BLaER1 treated with 17β-estradiol and CSF1 and Interleukin-3, amounts not matched to agents 10 nM and 100 nM (cell line): ENCODE measurements around the gene INTS1.

Experiments used
- H3K27ac ChIP-seq, 11 experiments: shearing (Covaris generic); formaldehyde crosslinking; 2 replicates each; pipeline ENCODE4 v1.8.1; 2022
- H3K27me3 ChIP-seq, 11 experiments: shearing (Covaris generic); formaldehyde crosslinking; 2 replicates each; pipeline ENCODE4 v1.8.1; 2022
- H3K36me3 ChIP-seq, 11 experiments: shearing (Covaris generic); formaldehyde crosslinking; 2 replicates each; pipeline ENCODE4 v1.8.1; 2022
- H3K4me1 ChIP-seq, 10 experiments: shearing (Covaris generic); formaldehyde crosslinking; 2 replicates each; pipeline ENCODE4 v1.8.1; 2022
- H3K4me2 ChIP-seq, 11 experiments: shearing (Covaris generic); formaldehyde crosslinking; 2 replicates each; pipeline ENCODE4 v1.8.1; 2022
- H3K4me3 ChIP-seq, 10 experiments: shearing (Covaris generic); formaldehyde crosslinking; 2 replicates each; pipeline ENCODE4 v1.8.1; 2022
- H3K9ac ChIP-seq, 11 experiments: shearing (Covaris generic); formaldehyde crosslinking; 2 replicates each; pipeline ENCODE4 v1.8.1; 2022
- H3K9me3 ChIP-seq, 11 experiments: shearing (Covaris generic); formaldehyde crosslinking; replicated peaks in 1 of 11; 2 replicates each; pipeline ENCODE4 v1.8.1; 2022
- H4K20me1 ChIP-seq, 11 experiments: shearing (Covaris generic); formaldehyde crosslinking; 2 replicates each; pipeline ENCODE4 v1.8.1; 2022
- Cebpa-rat ChIP-seq, 11 experiments: shearing (Covaris generic); IDR thresholded peaks; 2 replicates each; pipeline ENCODE4 v1.8.1; 2022

Gene INTS1

DNA sequence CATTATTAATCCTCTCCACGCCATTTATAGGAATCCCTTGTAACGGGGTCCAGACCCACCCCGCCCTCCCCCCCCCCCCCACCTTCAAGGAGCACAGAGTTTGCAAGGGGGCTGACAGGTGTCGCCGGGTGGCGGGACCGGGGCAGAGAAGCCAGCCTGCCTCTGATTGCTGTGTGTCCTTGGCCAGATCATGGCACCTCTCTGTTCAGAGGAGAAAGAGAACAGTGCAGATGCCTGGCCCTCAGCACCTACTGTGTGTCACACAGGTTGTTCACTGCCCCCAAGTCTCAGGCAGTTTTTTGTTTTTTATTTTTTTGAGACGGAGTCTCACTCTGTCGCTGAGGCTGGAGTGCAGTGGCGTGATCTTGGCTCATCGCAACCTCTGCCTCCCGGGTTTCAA lies 39.5 kb downstream of the INTS1 start:
- Histone ChIP-seq H3K9me3 (no peaks in the 10 kb centered on the region), H3K36me3 (peaks cover 4 to 20% (median 15%) of the 10 kb centered on the region in 11 experiments; a peak in 21 of 22 replicates), H3K4me1 (peaks cover 9 to 35% (median 14%) of the 10 kb centered on the region in 10 experiments), H3K4me2 (no peak overlapping the region), H3K27me3 (no peaks in the 10 kb centered on the region), H3K27ac (no peak overlapping the region), H3K4me3 (no peak overlapping the region), H4K20me1 (peaks cover 0 to 58% (median 22%) of the 10 kb centered on the region in 11 experiments; a peak in 17 of 22 replicates), H3K9ac (no peak overlapping the region)
- TF ChIP-seq Cebpa-rat (IDR thresholded peaks at IDR 0.05): no peak

DNA sequence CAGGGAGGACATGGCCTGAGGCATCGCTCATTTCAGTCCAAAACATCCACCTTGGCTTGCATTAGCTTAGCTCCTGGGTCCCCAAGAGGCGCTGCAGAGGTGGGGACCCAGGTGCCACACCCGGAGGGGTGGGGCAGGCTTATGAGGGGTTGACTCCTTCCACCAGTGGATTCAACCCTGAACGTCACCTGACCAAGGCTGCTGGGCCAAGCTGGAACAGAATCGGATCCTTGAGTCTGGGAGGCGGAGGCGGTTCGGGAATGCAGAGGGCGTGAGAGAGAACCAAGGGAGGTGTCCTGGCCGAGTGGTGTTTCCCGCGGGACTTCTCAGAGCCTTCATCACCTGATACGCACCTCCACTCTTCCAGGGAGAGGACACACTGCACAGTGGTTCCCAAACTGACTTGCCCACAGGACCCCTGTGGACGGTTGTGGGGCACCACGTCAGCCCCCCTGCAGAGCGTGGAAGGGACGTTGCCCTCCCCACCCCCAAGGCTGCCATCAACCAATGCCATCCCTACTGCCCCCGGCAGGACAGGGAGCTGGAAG lies 40.4 kb downstream of the INTS1 start:
- no peaks in the 10 kb centered on the region for H3K9me3 ChIP-seq

DNA sequence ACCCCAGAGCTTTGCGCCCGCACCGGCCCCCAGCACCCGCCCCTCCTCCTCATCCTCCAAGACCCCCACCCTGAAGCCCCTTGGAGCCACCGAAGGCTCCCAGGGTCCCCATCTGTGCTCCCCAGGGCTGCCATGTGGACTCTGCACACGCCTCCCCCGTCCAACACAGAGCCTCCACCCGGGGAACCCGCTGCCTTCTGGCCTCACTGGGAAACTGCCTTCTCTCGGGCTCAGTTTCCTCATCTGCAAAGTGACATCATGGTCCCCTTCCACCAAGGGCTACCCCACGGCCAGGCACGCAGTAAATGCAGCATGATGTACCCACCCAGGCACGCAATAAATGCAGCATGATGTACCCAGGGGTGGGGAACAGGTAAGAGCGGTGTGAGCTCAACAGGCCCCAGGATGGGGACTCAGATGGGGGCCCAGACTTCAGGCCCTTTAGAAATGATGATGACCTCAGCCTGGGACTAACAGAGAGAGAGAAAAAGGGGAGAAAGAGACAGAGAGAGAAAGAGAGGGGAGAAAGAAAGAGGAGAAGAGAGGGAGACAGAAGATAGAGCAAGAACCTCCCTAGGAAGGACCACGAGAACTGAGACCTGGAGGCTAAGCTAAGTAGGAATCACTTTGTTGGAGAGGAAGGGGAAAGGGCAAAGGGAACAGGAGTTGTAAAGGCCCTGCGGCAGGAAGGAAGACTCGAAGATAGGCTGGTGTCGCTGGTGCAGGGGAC lies 42.4 kb downstream of the INTS1 start:
- Histone ChIP-seq H3K4me3 (no peak overlapping the region), H3K9ac (no peak overlapping the region; a peak in 1 of 22 replicates), H3K27ac (no peak overlapping the region), H3K9me3 (no peaks in the 10 kb centered on the region), H4K20me1 (peaks cover 0 to 49% (median 23%) of the 10 kb centered on the region in 11 experiments; a peak in 16 of 22 replicates), H3K4me2 (peak overlapping the region in 2 of 11 experiments; percentile 5 to 95; a peak in 1 of 22 replicates), H3K4me1 (peaks cover 33 to 52% (median 37%) of the 10 kb centered on the region in 10 experiments), H3K27me3 (peaks cover 11 to 23% (median 22%) of the 10 kb centered on the region in 11 experiments), H3K36me3 (no peaks in the 10 kb centered on the region)
- TF ChIP-seq Cebpa-rat (IDR thresholded peaks at IDR 0.05): no peak

More for the DNA sequence above, 40.4 kb downstream of the INTS1 start:
- H4K20me1 ChIP-seq: peaks cover 0 to 51% (median 16%) of the 10 kb centered on the region in 11 experiments; a peak in 16 of 22 replicates
- H3K9ac ChIP-seq: no peak overlapping the region
- peaks cover 0 to 10% (median 7%) of the 10 kb centered on the region in 11 experiments; a peak in 17 of 22 replicates for H3K36me3 ChIP-seq
- H3K27me3 ChIP-seq: peaks cover 0 to 4% (median 3%) of the 10 kb centered on the region in 11 experiments; a peak in 9 of 22 replicates
- H3K27ac ChIP-seq: no peak overlapping the region
- no peak for TF ChIP-seq Cebpa-rat (IDR thresholded peaks at IDR 0.05)
- no peak overlapping the region for H3K4me2 ChIP-seq
- no peak overlapping the region for H3K4me3 ChIP-seq
- H3K4me1 ChIP-seq: peaks cover 14 to 39% (median 18%) of the 10 kb centered on the region in 10 experiments

DNA sequence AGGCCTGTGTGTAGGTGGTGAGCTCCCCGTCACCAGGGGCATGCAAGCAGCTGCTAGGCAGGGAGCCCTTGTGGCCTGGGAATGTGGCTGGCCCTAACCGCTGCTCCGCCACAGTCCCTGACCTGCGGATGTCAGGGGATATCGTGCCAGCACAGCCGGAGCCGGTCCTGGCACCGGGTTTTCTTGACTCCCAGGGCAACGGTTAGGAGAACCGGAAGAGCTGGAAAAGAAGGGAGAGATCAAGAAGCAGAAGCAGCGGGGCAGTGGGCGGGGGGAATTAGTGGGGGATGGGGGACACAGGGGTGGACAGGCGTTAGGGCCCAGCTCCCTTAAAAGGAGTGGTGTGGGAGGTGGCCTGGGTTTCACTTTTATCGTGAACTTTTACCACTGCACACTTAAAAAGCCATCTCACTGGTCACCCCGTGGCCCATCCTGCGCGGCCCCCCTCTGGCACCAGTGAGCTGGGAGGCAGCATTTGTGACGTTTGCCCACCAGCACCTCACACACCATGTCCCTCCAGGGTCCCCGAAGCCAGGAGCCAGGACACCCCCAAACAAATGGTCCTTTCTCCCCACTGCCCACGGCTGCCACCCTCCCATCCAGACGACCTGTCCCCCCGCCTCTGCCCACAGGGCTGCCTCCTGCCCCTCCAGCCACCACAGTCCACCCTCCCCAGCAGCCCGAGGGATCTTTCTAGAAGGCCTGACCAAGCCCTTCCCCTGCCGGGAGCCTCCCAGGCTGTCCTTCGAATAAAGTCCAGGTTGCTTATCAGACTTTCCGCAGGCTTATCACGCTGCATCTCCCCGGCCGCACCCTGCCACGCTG lies 43.2 kb downstream of the INTS1 start:
- Histone ChIP-seq H3K4me1 (peaks cover 36 to 55% (median 39%) of the 10 kb centered on the region in 10 experiments), H3K36me3 (no peaks in the 10 kb centered on the region), H3K27ac (peak overlapping the region in 3 of 11 experiments; percentile 33 to 54 (median 53); a peak in 4 of 22 replicates), H3K9ac (peak overlapping the region in 6 of 11 experiments; percentile 30 to 79 (median 52); a peak in 2 of 22 replicates), H3K9me3 (no peaks in the 10 kb centered on the region), H4K20me1 (peaks cover 0 to 43% (median 20%) of the 10 kb centered on the region in 11 experiments; a peak in 15 of 22 replicates), H3K4me3 (no peak overlapping the region), H3K27me3 (peaks cover 14 to 27% (median 24%) of the 10 kb centered on the region in 11 experiments), H3K4me2 (peak overlapping the region in 9 of 11 experiments; percentile 59 to 95 (median 81); a peak in 16 of 22 replicates)
- no peak for TF ChIP-seq Cebpa-rat (IDR thresholded peaks at IDR 0.05)

DNA sequence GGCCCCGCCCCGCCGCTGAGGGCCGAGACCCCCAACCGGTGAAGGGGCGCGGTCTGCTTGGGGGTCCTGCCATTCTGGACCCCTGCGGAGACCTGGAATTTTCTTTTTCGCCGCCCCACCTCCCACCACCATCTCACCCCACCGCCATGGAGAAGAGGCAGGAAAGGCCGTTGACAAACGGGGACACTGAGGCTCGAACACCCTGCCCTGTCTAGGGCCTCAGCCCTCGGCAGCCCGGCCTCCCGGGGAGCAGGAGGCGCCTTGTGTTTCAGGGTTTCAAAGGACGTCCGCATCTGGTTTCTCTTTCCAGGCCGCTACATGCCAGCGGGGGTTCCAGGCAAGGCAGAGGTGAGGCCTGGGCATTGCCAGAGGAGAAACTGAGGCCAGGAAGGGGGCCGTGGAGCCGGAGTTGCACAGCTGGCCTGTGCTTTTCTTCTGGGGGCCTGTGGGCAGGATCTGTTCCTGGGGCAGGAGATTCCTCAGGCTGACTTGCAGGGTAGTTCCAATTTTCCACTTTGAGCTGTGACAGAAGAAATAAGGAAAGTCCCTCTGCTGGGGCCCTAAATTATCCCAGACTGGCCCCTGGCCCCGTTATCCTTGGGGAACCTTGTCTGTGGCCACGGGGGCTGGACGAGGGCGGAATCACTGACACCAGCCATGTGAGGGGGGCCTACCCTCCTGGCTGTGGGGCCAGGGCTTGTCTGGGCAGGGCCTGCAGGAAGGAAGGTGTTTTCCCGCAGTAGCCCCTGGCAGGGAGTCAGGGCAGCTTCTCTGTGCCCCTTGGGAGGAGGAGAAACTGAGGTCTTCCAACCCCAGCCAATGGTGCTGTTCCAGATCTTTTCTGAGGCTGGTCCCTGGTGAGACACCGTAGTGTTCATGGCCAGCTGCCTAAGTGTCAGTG lies 44.0 kb downstream of the INTS1 start:
- peak overlapping the region; percentile 27 to 79 (median 52); a peak in 18 of 22 replicates for H3K9ac ChIP-seq
- peaks cover 14 to 27% (median 24%) of the 10 kb centered on the region in 11 experiments for H3K27me3 ChIP-seq
- H3K4me1 ChIP-seq: peaks cover 37 to 61% (median 46%) of the 10 kb centered on the region in 10 experiments
- H3K4me3 ChIP-seq: peak overlapping the region in 8 of 10 experiments; percentile 16 to 66 (median 52); a peak in 13 of 20 replicates
- H3K4me2 ChIP-seq: peak overlapping the region; percentile 59 to 95 (median 81)
- H3K36me3 ChIP-seq: no peaks in the 10 kb centered on the region
- no peaks in the 10 kb centered on the region for H3K9me3 ChIP-seq
- peak overlapping the region in 6 of 11 experiments; percentile 33 to 59 (median 48); a peak in 11 of 22 replicates for H3K27ac ChIP-seq
- no peak for TF ChIP-seq Cebpa-rat (IDR thresholded peaks at IDR 0.05)
- H4K20me1 ChIP-seq: peaks cover 0 to 40% (median 14%) of the 10 kb centered on the region in 11 experiments; a peak in 15 of 22 replicates

DNA sequence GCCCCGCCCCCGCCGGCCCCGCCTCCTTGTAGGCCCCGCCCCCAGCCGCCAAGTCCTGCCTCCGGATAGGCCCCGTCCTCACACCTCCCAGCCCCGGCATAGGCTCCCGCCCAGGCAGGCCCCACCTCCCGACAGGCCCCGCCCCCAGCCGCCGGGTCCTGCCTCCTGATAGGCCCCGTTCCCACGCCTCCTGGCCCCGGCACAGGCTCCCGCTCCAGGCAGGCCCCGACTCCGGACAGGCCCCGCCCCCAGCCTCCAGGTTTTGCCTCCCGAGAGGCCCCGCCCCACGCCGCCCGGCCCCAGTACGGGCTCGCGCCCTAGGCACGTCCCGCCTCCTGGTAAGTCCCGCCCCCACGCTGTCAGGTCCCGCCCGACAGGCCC lies 44.7 kb downstream of the INTS1 start:
- Histone ChIP-seq H3K9me3 (no peaks in the 10 kb centered on the region), H3K4me1 (peaks cover 42 to 68% (median 50%) of the 10 kb centered on the region in 10 experiments), H3K27me3 (peaks cover 14 to 27% (median 24%) of the 10 kb centered on the region in 11 experiments), H4K20me1 (peaks cover 0 to 42% (median 14%) of the 10 kb centered on the region in 11 experiments; a peak in 15 of 22 replicates), H3K36me3 (no peaks in the 10 kb centered on the region), H3K27ac (peak overlapping the region in 2 of 11 experiments; percentile 63 to 72; a peak in 2 of 22 replicates), H3K4me2 (peak overlapping the region; percentile 93 to 100 (median 100); a peak in 20 of 22 replicates), H3K4me3 (peak overlapping the region; percentile 57 to 81 (median 70)), H3K9ac (peak overlapping the region in 10 of 11 experiments; percentile 59 to 79 (median 76); a peak in 16 of 22 replicates)
- no peak for TF ChIP-seq Cebpa-rat (IDR thresholded peaks at IDR 0.05)

DNA sequence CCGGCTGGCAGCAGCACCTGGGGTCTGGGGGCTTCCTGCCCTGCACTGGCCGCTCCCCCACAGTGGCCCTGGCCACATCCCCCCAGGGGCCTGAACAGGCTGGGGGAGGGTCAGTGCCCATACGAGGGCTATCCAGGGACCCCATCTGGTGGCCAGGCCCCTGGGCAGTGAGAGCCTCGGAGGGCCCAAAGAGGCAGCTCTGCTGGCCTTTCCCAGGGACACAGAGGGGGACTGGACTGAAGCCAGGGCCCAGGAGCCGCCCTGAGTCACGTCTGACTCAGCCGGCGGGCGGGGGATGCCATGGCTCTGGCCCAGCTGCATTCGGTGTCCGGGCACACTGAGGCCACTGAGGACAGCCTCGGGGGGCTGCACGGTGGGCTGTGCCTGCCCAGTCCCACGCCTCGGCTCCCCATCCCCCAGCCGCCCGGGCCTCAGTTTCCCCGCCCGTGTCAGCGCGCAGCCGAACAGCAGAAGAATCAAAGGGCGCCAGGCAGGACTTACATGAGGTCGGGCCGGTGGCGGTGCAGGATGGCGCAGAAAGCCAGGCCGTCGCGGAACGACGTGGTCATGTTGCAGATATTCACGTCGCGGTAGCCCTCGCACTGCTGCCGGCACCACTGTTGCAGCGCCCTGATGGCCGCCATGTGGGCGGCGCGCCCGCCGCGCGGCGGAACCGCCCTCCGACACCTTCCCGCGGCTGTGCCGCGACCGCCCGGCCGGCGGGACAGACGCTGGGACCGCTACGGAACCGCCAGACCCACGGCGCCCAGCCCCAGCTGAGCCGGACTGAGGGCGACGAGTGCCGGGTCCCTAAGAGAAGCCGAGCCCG lies 45.3 kb downstream of the INTS1 start, which contains the start of gene MICALL2:
MICALL2 (minus strand) TSS at position 788 of the 829 bp plus-strand sequence; CDS start at position 644, 144 bp downstream.
- TF ChIP-seq Cebpa-rat (IDR thresholded peaks at IDR 0.05): no peak
- Histone ChIP-seq H3K27ac (peak within 1 kb of the TSS in 9 of 11 experiments; percentile 37 to 72 (median 51); a peak in 18 of 22 replicates), H3K4me1 (peaks cover 42 to 70% (median 52%) of the 10 kb centered on the region in 10 experiments), H4K20me1 (peaks cover 0 to 42% (median 14%) of the 10 kb centered on the region in 11 experiments; a peak in 15 of 22 replicates), H3K27me3 (peaks cover 14 to 27% (median 24%) of the 10 kb centered on the region in 11 experiments), H3K36me3 (no peaks in the 10 kb centered on the region), H3K9me3 (no peaks in the 10 kb centered on the region), H3K4me2 (peak within 1 kb of the TSS; percentile 94 to 100 (median 100)), H3K4me3 (peak within 1 kb of the TSS; percentile 57 to 81 (median 70)), H3K9ac (peak within 1 kb of the TSS; percentile 59 to 79 (median 76))
